HG02938 (cell line): ENCODE results near the gene RTL3.
"Not testable (repeated sequence)": the region's sequence is repeated elsewhere in the genome, so short reads cannot be mapped to it uniquely, and the experiment has no call there.

ENCODE experiments used
- ATAC-seq: cut with Tn5 transposase; IDR thresholded peaks from one replicate; pipeline ENCODE4 v1.9.1; 2021; ENCODE audit warnings: mild to moderate bottlenecking, moderate library complexity; ENCODE audit not compliant: unreplicated experiment

RTL3 gene, protein sequence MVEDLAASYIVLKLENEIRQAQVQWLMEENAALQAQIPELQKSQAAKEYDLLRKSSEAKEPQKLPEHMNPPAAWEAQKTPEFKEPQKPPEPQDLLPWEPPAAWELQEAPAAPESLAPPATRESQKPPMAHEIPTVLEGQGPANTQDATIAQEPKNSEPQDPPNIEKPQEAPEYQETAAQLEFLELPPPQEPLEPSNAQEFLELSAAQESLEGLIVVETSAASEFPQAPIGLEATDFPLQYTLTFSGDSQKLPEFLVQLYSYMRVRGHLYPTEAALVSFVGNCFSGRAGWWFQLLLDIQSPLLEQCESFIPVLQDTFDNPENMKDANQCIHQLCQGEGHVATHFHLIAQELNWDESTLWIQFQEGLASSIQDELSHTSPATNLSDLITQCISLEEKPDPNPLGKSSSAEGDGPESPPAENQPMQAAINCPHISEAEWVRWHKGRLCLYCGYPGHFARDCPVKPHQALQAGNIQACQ

DNA sequence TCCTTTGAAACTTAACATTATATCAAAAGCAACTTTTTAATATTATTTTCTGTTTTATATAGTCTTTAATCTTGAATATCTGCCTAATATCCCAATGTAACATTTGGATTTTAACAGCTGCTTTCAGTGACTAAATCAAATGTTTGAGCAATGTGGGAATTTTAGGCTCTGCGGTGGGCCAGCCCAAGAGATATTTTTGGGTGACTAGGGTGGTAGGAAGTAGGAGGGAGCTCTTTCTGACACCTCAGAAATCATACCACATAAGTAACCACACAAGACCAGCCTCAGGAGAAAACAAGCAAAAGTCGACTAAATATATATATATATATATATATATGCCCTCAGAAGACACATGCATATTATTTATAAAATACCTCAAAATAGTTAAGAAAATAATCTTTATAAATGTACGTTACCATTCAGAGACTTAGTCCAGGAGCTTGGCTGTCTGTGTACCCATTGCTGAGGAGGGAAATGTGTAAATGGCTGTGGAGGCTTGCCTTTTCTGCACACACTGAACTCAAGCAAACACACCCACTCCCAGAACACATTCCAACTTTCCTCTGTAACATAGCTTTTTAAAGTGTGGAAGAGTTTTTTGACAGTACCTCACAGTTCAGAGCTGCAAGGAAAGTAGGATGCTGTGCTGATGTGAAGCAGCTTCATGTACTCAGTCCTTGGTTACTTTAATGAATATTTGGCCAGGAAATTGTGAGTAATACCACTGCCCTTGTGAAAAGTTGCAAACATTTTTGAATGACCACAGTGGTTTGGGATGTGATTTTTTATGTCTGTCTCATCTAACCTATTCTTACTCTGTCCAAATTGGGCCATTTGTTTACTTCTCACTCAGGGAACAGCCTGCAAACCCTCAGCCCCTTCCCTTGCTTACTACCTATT is at the start of gene RTL3:
TSS of gene RTL3 (minus strand) at position 484 of the 900 bp plus-strand sequence. CDS start 908 bp downstream, outside the sequence.
- ATAC-seq = no peak

DNA sequence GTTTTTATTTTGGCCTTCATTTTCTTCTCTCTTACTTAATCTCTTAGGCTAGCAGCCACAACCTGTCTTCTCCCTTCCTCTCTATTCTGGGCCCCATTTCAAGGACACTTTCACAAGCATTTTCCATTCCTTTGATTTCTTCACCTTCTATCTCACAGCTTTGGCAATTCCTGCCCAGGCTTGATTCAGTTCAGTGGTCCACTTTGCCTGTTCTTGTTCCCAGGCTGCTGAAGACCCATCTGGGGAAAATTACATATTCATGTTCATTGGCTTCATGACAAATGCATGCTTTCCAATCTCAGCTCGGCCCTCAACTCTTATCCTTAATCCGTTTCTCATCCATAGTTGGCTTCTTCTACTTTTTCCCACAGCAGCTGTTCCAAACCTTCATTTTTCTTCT is 49.7 kb upstream of the RTL3 start:
- ATAC-seq = no peak

DNA sequence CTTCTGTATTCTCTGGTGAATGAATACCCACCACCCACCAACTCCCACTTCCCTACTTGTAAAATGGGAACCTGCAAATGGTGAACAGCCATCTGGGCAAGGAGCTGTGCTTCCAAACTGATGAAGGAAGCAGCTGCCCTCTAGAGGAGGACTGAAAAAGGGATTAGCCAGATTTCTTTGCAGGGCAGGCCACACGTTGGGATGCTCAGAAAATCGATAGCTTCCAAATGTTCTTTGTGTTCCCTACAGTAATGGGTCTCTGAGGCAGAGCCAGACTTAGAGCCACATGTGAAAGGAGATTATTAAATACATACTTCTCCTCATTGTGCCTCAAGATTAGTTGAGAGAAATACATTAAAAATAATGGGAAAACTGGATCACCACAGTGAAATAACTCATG is 49.1 kb upstream of the RTL3 start:
- no peak for ATAC-seq

DNA sequence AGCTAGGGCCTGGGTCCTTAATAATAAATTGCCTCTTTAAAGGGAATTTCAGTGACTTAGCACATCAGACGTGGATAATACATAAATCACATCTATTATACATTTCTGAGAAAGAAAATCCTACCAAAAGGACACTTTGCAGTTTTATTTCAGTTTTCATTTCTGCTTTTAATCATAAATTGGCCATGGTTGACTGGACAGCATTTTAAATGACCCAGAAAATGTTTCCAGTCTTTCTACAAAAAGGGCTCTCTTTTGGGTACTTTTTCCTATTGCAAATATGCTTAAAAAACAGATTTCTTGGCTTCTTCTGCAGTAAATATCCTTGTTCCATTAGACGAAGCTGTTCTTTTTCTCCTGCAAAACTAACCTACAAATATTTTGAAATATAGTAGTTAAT is 46.9 kb upstream of the RTL3 start:
- ATAC-seq = no peak

DNA sequence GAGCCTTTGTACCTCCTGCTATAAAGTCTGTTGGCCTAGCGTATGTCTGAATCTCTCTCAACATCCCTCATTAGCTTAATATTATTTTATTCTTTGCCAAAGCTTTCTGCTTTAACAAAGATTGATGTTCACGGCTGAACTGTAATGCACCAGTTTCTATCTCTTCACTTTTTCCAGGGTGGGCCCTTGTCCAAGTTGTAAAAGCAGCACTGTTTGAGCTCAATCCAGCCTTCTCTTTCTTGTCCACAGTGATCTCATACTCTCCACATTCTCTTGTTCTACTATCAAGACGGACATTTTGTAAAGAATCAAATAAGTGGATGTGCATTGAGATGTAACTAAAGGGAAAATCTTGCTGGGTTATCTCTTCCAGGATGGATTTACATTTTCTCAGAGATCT is 34.4 kb upstream of the RTL3 start:
- no peak for ATAC-seq

DNA sequence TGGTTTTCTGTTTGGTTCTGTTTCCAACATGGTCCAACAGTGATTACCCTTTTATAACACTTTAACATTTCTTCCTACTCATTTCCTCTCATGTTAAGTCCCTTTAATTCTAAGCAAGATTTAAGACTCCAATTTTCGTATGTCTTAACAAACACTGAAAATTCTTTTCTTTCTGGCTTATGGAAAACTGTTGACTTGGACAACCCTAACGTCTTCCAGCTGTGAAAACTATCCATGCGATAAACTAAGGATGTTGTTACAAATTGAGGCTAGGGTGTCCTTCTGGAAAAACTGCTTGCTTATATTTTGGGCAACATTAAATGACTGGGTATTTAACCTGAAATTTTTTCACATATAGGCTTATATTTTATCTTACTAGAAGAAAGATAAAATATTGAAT is 33.9 kb upstream of the RTL3 start:
- ATAC-seq = no peak

DNA sequence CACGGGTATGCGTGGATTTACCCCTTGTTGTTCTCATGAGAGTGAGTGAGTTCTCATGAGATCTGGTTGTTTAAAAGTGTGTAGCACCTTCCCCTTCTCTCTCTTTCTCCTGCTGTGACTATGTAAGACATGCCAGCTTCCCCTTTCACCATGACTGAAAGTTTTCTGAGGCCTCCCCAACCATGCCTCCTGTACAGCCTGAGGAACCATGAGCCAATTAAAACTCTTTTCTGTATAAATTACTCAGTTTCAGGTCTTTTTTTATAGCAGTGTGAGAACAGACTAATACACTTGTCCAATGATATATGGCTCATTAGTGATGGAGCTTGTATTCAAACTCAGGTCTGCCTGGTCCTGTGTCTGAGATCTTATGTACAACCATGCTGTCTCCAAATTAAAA is 28.5 kb upstream of the RTL3 start:
- ATAC-seq = peak; percentile 94

DNA sequence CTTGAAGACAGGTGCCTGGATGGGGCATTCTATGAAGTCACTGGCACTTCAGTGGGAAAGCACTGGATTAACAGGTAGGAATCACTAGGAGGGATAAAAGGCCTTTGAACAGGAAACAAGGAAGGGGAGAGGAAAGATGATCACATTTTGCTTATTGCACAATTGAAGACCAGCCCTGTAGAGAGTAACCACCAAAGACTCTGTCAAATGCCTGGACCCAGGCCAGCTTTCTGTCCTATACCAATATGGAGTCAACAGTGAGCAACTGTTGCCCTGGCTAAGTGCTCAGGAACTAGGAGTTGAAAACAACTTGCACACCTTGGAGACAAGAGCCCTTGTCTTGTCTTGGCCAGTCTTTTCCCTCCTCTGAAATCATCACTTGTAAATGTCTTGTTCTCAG is 14.1 kb upstream of the RTL3 start:
- ATAC-seq = no peak

DNA sequence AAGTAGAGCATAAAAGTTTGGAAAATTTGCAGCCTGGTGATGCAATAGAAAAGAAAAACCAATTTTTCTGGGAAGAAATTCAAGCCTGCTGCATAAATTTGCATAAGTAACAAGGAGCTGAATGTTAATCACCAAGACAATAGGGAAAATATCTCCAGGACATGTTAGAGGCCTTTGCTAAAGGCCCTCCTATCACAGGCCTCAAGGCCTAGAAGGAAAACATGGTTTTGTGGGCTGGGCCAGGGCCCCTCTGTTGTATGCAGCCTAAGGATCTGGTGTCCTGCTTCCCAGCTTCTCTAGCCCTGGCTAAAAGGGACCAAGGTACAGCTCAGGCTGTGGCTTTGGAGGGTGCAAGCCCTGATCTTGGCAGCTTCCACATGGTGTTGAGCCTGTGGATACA is 6.2 kb upstream of the RTL3 start:
- no peak for ATAC-seq

DNA sequence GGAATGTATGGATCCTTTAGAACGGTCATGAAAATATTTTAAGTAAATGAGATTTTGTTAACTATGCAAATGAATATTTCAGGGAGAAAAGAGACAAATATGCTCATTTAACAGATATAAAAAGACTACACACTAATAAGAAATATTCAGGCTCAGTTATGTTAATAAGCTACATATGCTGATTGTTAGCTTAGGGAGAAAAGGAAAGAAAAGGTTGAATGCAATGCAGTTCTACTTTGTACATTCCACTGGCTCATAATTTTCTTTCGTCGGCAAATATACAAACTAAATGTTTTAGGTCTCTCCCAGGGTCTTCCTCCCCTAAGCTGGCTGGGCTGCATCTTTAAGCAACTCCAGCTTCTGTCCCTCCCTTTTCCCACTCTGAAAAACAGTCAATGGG is 2.7 kb upstream of the RTL3 start:
- no peak for ATAC-seq

DNA sequence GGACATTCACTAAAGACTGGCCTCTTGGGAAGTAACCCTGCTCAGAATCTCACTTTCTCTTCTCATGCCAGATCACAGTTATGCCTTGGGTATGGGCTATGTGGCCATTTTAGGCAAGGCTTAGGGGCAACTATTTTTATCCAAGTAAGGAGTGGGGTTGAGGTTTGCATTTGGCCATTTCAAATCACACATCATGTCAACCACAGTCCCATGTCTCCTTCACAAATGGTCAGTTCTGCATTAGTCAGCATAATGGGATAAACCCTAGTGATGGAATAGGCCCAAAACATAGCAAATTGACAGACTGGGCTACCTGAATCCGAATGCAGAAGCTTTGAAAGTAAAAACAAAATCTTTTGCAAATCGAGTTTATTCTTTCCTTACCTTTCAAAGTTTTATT is 827 bp upstream of the RTL3 start:
- no peak for ATAC-seq

DNA sequence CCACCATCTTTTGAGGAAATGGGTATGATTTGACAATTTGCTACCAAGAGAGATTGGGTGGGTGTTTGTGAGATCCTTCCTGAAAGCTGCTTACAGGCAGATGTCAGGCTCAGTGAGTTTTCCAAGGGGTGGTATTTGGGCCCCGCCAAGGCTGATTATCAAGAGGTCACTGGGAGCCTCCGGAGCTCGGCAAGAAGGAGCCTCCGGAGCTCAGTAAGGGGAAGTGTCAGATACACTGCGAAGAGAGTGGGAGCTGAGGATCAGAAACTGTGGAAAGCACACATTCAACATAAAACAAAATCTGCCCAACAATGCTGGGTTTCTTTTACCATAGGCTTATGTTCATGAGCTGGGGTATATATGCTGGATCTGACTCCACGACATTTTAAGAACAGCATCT is 714 bp downstream of the RTL3 start:
- no peak for ATAC-seq

DNA sequence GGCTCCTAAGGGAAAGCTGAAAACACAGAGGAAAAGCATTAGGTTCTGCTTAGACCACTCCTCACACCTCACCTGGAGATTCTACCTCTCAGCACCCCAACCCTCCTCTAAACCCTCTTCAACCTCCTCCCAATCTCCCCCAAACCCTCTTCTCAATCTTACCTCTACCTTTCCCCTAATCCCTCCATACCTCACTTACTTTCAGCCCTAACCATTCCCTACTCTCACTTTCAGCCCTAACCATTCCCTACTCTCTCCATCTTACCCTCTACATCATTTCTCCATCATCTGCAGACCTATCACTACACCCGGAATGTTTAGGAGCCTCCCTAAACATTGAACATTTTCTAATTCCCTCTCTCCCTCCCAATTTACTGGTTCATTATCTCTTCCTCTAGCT is 3.5 kb downstream of the RTL3 start:
- ATAC-seq = no peak

DNA sequence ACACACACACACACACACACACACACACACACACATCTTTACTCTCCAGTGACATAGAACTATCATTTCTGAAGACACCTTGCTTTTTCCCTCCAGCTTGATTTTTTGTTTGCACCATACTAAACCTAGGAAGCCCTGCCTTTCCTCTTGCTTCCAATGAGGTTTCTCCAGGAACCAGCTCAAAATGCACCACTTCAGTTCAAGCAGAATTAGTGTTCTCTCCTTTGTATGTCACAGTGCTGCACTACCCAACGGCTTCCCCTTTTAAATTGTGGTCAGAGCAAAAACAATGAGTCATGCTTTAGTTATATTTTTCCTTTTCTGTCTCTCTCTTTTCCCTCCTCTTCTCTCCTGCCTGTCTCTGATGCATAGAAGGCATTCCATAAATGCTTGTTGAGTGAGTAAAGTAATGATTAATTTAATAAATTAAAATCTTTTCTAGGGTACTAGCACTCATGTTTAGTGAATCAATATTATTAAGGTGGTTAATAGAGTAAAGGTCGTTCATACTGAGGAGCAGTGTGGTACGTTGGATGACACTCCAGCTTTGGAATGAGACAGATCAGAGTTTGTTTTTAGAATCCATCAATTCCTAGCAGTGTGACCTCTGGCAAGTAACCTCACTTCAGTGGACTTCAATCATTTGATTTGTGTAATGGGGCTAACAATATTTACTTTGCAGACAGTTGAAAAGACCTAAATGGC is 5.9 kb downstream of the RTL3 start:
- no peak for ATAC-seq

DNA sequence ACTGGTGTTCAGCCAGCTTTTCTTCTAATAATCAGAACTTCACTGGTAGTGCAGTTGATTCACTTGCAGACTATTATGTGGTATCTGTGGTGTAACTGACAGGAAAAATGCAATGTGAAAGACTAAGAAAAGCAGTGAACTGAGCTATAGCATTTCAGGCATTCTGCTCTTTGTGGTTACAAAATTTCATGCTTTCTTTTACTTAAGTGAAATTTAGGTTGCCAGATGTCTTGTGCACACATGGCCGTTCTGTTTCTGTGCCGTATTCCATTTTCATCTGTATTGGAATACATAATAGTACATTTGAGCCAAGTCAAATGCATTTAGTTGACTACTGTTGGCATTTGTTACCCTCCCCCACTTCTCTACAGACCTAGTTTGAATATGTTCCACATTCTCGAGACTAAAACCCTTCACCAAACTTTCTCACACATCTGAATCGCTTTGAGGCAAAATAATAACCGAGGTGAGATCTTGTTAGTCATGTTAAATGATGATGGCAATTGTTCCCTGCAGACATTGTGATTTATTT is 8.2 kb downstream of the RTL3 start:
- peak; percentile 88 for ATAC-seq

DNA sequence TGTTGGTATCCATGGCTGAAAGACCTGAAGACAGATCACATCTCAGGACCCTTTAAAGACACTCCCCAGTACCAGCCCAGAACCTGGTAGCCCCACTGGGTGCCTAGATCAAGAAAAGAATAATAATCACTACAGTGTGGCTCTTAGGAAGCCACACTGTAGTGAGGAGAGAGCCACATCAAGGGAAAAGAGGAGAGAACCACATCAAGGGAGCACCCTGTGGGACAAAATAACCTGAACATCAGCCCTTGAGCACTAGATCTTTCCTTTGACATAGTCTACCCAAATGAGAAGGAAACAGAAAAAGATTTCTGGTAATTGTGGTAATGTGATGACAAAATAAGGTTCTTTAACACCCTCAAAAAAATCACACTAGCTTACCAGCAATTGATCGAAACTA is 15.3 kb downstream of the RTL3 start:
- ATAC-seq = no peak

DNA sequence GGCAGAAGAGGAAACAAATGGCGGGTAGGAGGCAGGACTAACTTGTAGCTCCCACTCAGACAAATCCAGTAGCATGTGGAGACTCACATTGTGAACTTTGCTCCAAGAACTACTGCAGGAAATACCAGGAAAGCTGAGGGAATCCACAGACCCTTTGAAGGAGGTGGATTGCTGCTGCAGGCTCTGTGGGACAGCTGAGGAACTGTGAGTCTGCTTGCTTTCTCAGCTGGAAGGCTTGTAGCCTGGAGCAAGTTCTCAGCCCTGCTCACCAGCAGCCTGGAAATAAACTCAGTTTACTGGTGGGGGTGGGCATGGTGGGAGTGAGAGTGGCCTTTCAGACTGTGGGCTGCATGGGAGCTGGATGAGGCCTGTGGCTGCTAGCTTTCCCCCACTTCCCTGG is 16.0 kb downstream of the RTL3 start:
- ATAC-seq = no peak

DNA sequence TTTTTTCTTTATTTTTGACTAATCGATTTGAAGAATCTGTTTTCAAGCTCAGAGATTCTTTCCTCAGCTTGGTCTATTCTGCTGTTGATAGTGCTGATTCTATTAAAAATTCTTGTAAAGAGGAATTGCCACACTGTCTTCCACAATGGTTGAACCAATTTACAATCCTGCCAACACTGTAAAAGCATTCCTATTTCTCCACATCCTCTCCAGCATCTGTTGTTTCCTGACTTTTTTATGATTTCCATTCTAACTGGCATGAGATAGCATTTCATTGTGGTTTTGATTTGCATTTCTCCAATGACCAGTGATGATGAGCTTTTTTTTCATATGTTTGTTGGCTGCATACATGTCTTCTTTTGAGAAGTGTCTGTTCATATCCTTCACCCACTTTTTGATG is 23.0 kb downstream of the RTL3 start:
- not testable (repeated sequence) for ATAC-seq

DNA sequence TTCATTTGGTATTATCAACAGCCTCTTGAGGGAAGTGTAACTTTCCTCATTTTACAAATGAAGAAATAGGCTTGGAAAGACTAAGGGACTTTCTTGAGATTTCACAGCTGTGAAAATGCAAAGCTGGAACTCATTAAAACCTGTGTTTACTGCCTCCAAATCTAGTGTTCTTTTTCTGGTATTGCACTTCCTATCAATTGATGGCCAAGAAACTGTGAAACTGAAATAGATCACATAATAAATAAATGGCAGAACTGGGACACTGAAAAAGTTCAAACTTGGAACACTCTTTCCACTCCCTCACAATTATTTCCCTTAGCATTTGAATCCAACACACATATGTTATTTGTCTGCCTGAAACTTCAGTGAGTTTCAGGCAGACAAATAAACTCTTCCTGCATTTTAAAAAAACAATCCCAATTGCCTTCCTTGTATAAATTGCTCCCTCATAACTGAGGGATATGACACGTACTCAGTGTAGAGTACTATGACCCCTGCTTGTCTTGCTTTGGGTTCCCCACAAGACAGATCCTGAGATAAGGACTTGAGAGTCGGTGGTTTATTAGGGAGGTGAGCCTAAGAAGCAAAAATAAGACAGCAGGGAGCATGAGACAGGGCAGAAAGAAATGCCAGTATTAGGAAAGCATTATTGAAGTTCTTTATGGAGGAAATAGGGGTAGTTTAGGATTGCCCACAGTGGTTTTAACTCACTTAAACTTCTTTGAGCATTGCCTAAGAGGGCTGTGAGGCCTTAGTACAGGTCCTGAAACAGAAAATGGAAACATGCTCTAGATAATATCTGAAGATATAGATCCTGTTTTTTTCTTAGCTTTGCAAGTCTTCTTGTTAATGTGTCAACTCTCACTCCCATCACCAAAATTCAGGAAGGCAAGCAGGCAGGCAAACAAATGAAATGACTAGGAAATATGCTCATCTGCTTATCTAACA is 33.9 kb downstream of the RTL3 start:
- no peak for ATAC-seq

DNA sequence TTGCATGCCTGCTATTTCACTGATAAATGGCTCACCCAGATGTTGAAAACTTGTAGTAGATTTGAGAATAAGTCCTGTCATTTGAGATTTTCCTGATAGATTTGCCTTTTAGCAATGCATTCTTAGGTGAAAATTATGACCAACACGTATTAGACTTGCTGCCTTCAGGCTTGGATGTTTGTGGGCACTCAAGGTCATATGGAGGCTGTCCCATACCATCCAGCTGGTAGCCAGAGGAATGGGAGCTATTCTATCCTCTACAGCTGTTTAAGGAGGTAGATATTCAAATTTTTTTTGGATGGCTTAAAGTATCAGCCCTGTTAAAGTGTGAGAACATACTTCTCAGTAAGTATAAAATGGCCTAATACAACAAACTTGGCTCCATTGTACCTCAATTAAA is 34.7 kb downstream of the RTL3 start:
- ATAC-seq = no peak
